NB4 (cell line): ENCODE measurements around the gene PCDHAC1.

Experiments
- DNase-seq: peaks from one replicate; pipeline ENCODE4 v3.0.0; 2010; ENCODE audit warnings: low read depth
- H3K4me3 ChIP-seq: one replicate; pipeline ENCODE4 v1.5.1; 2011; ENCODE audit warnings: mild to moderate bottlenecking, low read depth, low read length, moderate library complexity
- MAX ChIP-seq: IDR thresholded peaks from 2 replicates; pipeline ENCODE4 v1.6.1; 2011; ENCODE audit warnings: low read depth, low read length
- MYC ChIP-seq: IDR thresholded peaks from 2 replicates; pipeline ENCODE4 v1.6.1; 2011; ENCODE audit warnings: low read depth, low read length
- POLR2A ChIP-seq: IDR thresholded peaks from 2 replicates; pipeline ENCODE4 v1.6.1; 2011; ENCODE audit warnings: mild to moderate bottlenecking; ENCODE audit not compliant: insufficient read length; ENCODE audit errors: extremely low read depth
- TF ChIP-seq, protein P1 (sequence below): IDR thresholded peaks from one replicate; pipeline ENCODE4 v1.5.1; 2012; ENCODE audit warnings: low read depth, low read length

The PCDHAC1 gene

GRCh38 chr5:140927228-140927573 lies 1.1 kb downstream of the PCDHAC1 start:
- no peak for DNase-seq
- H3K4me3 ChIP-seq, result no peak overlapping the region
- TF ChIP-seq, protein P1, sequence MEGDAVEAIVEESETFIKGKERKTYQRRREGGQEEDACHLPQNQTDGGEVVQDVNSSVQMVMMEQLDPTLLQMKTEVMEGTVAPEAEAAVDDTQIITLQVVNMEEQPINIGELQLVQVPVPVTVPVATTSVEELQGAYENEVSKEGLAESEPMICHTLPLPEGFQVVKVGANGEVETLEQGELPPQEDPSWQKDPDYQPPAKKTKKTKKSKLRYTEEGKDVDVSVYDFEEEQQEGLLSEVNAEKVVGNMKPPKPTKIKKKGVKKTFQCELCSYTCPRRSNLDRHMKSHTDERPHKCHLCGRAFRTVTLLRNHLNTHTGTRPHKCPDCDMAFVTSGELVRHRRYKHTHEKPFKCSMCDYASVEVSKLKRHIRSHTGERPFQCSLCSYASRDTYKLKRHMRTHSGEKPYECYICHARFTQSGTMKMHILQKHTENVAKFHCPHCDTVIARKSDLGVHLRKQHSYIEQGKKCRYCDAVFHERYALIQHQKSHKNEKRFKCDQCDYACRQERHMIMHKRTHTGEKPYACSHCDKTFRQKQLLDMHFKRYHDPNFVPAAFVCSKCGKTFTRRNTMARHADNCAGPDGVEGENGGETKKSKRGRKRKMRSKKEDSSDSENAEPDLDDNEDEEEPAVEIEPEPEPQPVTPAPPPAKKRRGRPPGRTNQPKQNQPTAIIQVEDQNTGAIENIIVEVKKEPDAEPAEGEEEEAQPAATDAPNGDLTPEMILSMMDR, result no peak
- no peak for TF ChIP-seq MYC
- TF ChIP-seq POLR2A, result no peak
- TF ChIP-seq MAX, result no peak

DNA sequence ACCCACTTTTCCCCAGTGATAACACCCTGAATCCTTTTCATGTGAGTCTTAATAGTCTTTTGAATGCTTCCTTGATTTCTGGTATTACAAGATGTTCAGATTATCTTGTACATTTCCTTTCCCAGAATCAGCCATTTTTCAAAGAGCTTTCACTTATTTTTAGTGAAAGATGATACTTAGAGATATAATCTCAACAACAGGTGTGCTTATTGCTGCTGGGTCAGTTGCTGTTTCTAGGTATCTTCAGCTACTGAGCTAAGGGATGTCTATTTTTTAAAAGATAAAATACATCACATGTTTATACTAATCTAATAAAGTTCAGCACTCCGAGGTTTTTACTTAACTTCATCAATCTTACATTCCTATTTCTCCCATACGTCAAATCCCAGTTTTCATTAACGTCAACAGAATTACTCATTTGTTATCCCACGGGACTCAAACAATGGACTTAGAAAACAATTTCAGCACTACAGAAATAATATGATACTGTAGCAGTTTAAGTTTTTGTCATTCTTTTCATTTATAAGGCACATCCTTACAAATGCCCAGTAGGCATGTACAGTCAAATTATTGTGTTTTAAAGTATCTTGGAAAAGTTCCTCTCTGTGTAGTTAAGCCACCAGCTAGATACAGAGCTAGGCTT lies 9.0 kb downstream of the PCDHAC1 start:
- TF ChIP-seq, protein P1, result no peak
- TF ChIP-seq MAX (no peak), MYC (no peak), POLR2A (no peak)
- no peak for DNase-seq
- H3K4me3 ChIP-seq, result no peak overlapping the region

- DNase-seq, result no peak
- TF ChIP-seq POLR2A (no peak), MYC (no peak)
- TF ChIP-seq, protein P1, result no peak
- H3K4me3 ChIP-seq, result no peak overlapping the region
Measured at GRCh38 chr5:140946578-140946977, 20.5 kb downstream of the PCDHAC1 start.

GRCh38 chr5:140951636-140952035 lies 25.5 kb downstream of the PCDHAC1 start:
- no peak for DNase-seq
- TF ChIP-seq POLR2A, result no peak
- no peak for TF ChIP-seq MAX
- TF ChIP-seq, protein P1, result no peak
- TF ChIP-seq MYC, result no peak
- H3K4me3 ChIP-seq, result no peak overlapping the region

GRCh38 chr5:140953234-140953633 lies 27.1 kb downstream of the PCDHAC1 start:
- no peak overlapping the region for H3K4me3 ChIP-seq
- TF ChIP-seq MYC (no peak), MAX (no peak), POLR2A (no peak)
- TF ChIP-seq, protein P1, result no peak
- peak; percentile 7 for DNase-seq

- no peak overlapping the region for H3K4me3 ChIP-seq
- no peak for DNase-seq
- TF ChIP-seq, protein P1, result no peak
- TF ChIP-seq MAX (no peak), POLR2A (no peak), MYC (no peak)
Measured at GRCh38 chr5:140962190-140962589, 36.1 kb downstream of the PCDHAC1 start.
